Measurements from ENCODE around the gene TASP1.

DNA sequence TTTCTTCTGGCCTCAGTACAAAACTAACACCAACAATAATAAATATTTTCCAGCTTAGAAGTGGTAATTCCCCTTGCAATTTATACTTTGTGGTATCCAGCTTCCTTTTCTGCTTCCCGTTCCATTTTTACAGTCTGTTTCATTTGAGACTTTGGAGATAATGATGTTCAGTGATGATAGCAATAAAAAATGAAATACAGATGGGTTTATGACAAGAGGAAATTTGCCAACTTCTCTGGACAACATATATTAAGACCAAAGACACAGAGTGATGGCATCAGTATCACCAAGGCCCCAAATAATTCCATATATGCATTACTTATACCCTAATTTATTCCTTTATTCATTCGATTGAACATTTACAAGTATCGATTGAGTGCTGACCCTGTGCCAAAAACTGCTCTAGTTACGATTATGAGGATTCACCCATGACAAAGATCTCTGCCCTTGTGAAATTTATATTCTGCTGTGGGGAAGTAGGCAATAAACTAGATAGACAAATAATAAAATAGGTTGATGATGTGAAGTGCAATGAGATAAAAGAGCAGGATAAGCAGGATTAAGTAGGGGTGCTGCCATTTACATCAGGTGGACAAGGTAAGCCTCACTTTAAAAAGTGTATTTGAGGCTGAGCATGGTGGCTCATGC lies 18.1 kb upstream of the TASP1 start:
- TF ChIP-seq POLR2A (IDR thresholded peaks at IDR 0.05; ENCODE audit: low read depth, low read length) (no peak), POLR2AphosphoS5 (IDR thresholded peaks at IDR 0.05; ENCODE audit: low read depth, low read length) (no peak)

Data from GM12892 (cell line).